Sigmoid colon (tissue), 7 donors: ENCODE measurements around the gene SINHCAF. TPM values are rescaled to one million over a fixed set of nuclear protein-coding genes. Genes with fewer than 3 reads are reported as not detected.

Experiments used
- DNase-seq: peaks from one replicate; pipeline ENCODE4 v3.0.0-alpha.2; 2019
- H3K27ac ChIP-seq, 4 donors: fragments of 200-600 bp; sonication (generic); one replicate each; pipeline ENCODE4 v1.5.1; 2016 to 2019; ENCODE audit warnings: mild to moderate bottlenecking in 1 of 4
- H3K27me3 ChIP-seq, 3 donors: fragments of 200-600 bp; sonication (generic); one replicate each; pipeline ENCODE4 v1.5.1; 2019; ENCODE audit warnings: mild to moderate bottlenecking in 1 of 3
- H3K36me3 ChIP-seq, 4 donors: fragments of 200-600 bp; sonication (generic); one replicate each; pipeline ENCODE4 v1.5.1; 2016 to 2019
- H3K4me1 ChIP-seq, 4 donors: fragments of 200-600 bp; sonication (generic); one replicate each; pipeline ENCODE4 v1.5.1; 2017 to 2019
- H3K4me3 ChIP-seq, 4 donors: fragments of 200-600 bp; sonication (generic); one replicate each; pipeline ENCODE4 v1.5.1; 2017 to 2019; ENCODE audit warnings: mild to moderate bottlenecking in 2 of 4, moderate library complexity in 1 of 4
- H3K9me3 ChIP-seq, 4 donors: fragments of 200-600 bp in 3 of 4; sonication (generic) in 3 of 4; one replicate each; pipeline versions ENCODE4 v1.5.1 to v1.6.1; 2013 to 2019
- CTCF ChIP-seq, 4 experiments: fragments of 450-650 bp in 3 of 4; fragments of 200-600 bp in 1 of 4; IDR thresholded peaks; one replicate each; pipeline ENCODE4 v1.5.1; 2016 to 2019; ENCODE audit warnings: antibody characterized with exemption in 4 of 4, mild to moderate bottlenecking in 3 of 4, moderate library complexity in 2 of 4
- EP300 ChIP-seq, 4 donors: sonication (generic); formaldehyde crosslinking; IDR thresholded peaks; one replicate each; pipeline ENCODE4 v1.6.1; 2017; ENCODE audit warnings: antibody characterized with exemption in 4 of 4
- POLR2A ChIP-seq, 2 donors: fragments of 450-650 bp; IDR thresholded peaks; one replicate each; pipeline ENCODE4 v1.6.1; 2016; ENCODE audit warnings: antibody characterized with exemption in 2 of 2, mild to moderate bottlenecking in 2 of 2, moderate library complexity in 2 of 2
- POLR2AphosphoS5 ChIP-seq, 4 donors: sonication (generic); formaldehyde crosslinking; IDR thresholded peaks; one replicate each; pipeline ENCODE4 v1.6.1; 2017; ENCODE audit warnings: antibody characterized with exemption in 4 of 4
- WGBS, 2 donors: extraction: QIAGEN DNeasy Blood & Tissue Kit; methylation state at CpG; one replicate each; pipeline ENCODE4 v1.1.7; 2013; 5-methylcytosine and 5-hydroxymethylcytosine counted together
- intact Hi-C: fragments of 100-400 bp; cut with DNase I; formaldehyde crosslinking; loops from one replicate; pipeline ENCODE4 v1.15.1; 2023
- polyA plus RNA-seq, 3 donors: library from polyadenylated mRNA; stranded (reverse); fragments of 200-250 nt; gene quantifications; one replicate each; pipeline ENCODE4 v1.2.3, GENCODE V29; 2013
- total RNA-seq, 4 donors: library from RNA; depleted of rRNA; stranded (reverse); fragments of >200 nt; gene quantifications; one replicate each; pipeline ENCODE4 v1.1.0, GENCODE V29; 2016
- donor health status: healthy with polysubstance abuse.
- donor health status: Bipolar disorder and iron deficiency.
- donor health status: healthy.

The SINHCAF gene
- total and polyA plus RNA-seq, 7 donors, result 31.1 to 68.4 (median 51.7) TPM

GRCh38 chr12:31363416-31363809, 37.5 kb upstream of the SINHCAF start:
- intact Hi-C loops, result no loop called here
- Histone ChIP-seq H3K4me3 (no peak overlapping the region), H3K27ac (no peak overlapping the region), H3K4me1 (no peaks in the 10 kb centered on the region), H3K27me3 (no peaks in the 10 kb centered on the region), H3K9me3 (no peaks in the 10 kb centered on the region), H3K36me3 (no peaks in the 10 kb centered on the region)
- TF ChIP-seq POLR2AphosphoS5 (IDR thresholded peaks at IDR 0.05) (no peak), EP300 (IDR thresholded peaks at IDR 0.05) (no peak), POLR2A (IDR thresholded peaks at IDR 0.05) (no peak), CTCF (IDR thresholded peaks at IDR 0.05) (no peak)
- no peak for DNase-seq
- 38 to 54% methylated on average over 6 of the region's 6 CpGs for WGBS, 2 donors

GRCh38 chr12:31362759-31363415, 36.9 kb upstream of the SINHCAF start:
- intact Hi-C loops, result no loop called here
- Histone ChIP-seq H3K4me3 (no peak overlapping the region), H3K4me1 (no peaks in the 10 kb centered on the region), H3K27ac (no peak overlapping the region), H3K36me3 (no peaks in the 10 kb centered on the region), H3K9me3 (no peaks in the 10 kb centered on the region), H3K27me3 (no peaks in the 10 kb centered on the region)
- no peak for DNase-seq
- WGBS, 2 donors, result 6 to 19% methylated on average over 6 of the region's 6 CpGs
- no peak for TF ChIP-seq EP300 (IDR thresholded peaks at IDR 0.05)
- no peak for TF ChIP-seq CTCF (IDR thresholded peaks at IDR 0.05)
- TF ChIP-seq POLR2A (IDR thresholded peaks at IDR 0.05), result no peak
- TF ChIP-seq POLR2AphosphoS5 (IDR thresholded peaks at IDR 0.05), result no peak

- H3K4me1 ChIP-seq, result no peaks in the 10 kb centered on the region
- H3K27me3 ChIP-seq, result no peaks in the 10 kb centered on the region
- intact Hi-C loops, result no loop called here
- no peak for DNase-seq
- H3K27ac ChIP-seq, result no peak overlapping the region
- no peaks in the 10 kb centered on the region for H3K9me3 ChIP-seq
- 13 to 39% methylated on average over 13 of the region's 13 CpGs for WGBS, 2 donors
- no peak overlapping the region for H3K4me3 ChIP-seq
- TF ChIP-seq POLR2A (IDR thresholded peaks at IDR 0.05) (no peak), EP300 (IDR thresholded peaks at IDR 0.05) (no peak), CTCF (IDR thresholded peaks at IDR 0.05) (no peak), POLR2AphosphoS5 (IDR thresholded peaks at IDR 0.05) (no peak)
- no peaks in the 10 kb centered on the region for H3K36me3 ChIP-seq
Measured at GRCh38 chr12:31362115-31362758, 36.3 kb upstream of the SINHCAF start.

GRCh38 chr12:31361730-31362114, 35.8 kb upstream of the SINHCAF start:
- H3K27ac ChIP-seq, result no peak overlapping the region
- intact Hi-C loops, result no loop called here
- DNase-seq, result no peak
- H3K27me3 ChIP-seq, result no peaks in the 10 kb centered on the region
- H3K4me1 ChIP-seq, result no peaks in the 10 kb centered on the region
- 77 to 91% methylated on average over 14 of the region's 14 CpGs for WGBS, 2 donors
- no peaks in the 10 kb centered on the region for H3K9me3 ChIP-seq
- H3K36me3 ChIP-seq, result no peaks in the 10 kb centered on the region
- no peak overlapping the region for H3K4me3 ChIP-seq
- TF ChIP-seq EP300 (IDR thresholded peaks at IDR 0.05) (no peak), CTCF (IDR thresholded peaks at IDR 0.05) (no peak), POLR2AphosphoS5 (IDR thresholded peaks at IDR 0.05) (no peak), POLR2A (IDR thresholded peaks at IDR 0.05) (no peak)
